IMR-90 (cell line): ENCODE data around the gene SCNN1B. TPM values are rescaled to one million over a fixed set of nuclear protein-coding genes. Genes with fewer than 3 reads are reported as not detected.

Source experiments
- ATAC-seq: fragments of 200-7000 bp; cut with Tn5 transposase; 2 replicates; pipeline ENCODE4 v1.9.1; 2020; ENCODE audit warnings: low read depth, mild to moderate bottlenecking, moderate library complexity
- BruUV-seq: library from RNA; stranded (reverse); fragments of 400-500 nt; replicated peaks from 2 replicates; lab custom pipeline; 2021; lab: Mats Ljungman, UMichigan
- CTCF ChIA-PET: fragments of 300-600 bp; formaldehyde crosslinking; extraction: SDS; loops from one replicate; lab custom pipeline; 2021; ENCODE audit warnings: antibody characterized with exemption; lab: Yijun Ruan, JAX
- POLR2A ChIA-PET: fragments of 300-600 bp; sonication (Branson Sonifier 250); formaldehyde crosslinking; loops from one replicate; lab custom pipeline; 2022; ENCODE audit warnings: antibody characterized with exemption; ENCODE audit not compliant: unreplicated experiment; lab: Charles Lee
- DNase-seq: peaks from one replicate; pipeline ENCODE4 v3.0.0; 2013
- H2AFZ ChIP-seq: replicated peaks from 2 replicates; pipeline ENCODE3; 2013; ENCODE audit warnings: low read length, mild to moderate bottlenecking; ENCODE audit not compliant: poor library complexity
- H2AK5ac ChIP-seq: 2 replicates; pipeline ENCODE4 v1.6.1; 2013; ENCODE audit warnings: low read depth, low read length, inconsistent platforms
- H2AK9ac ChIP-seq: replicated peaks from 2 replicates; pipeline ENCODE3; 2013; ENCODE audit warnings: mild to moderate bottlenecking, low read depth, low read length, moderate library complexity; ENCODE audit not compliant: poor library complexity
- H2BK120ac ChIP-seq: 2 replicates; pipeline ENCODE4 v1.6.1; 2013; ENCODE audit warnings: low read depth, low read length, inconsistent platforms
- H2BK15ac ChIP-seq: 3 replicates; pipeline ENCODE4 v1.6.1; 2013; ENCODE audit warnings: low read depth, low read length, inconsistent platforms
- H2BK20ac ChIP-seq: 2 replicates; pipeline ENCODE4 v1.6.1; 2013; ENCODE audit warnings: low read depth, mild to moderate bottlenecking, inconsistent platforms, low read length, moderate library complexity
- H2BK5ac ChIP-seq: 2 replicates; pipeline ENCODE4 v1.6.1; 2013; ENCODE audit warnings: mild to moderate bottlenecking, low read depth, low read length, inconsistent platforms; ENCODE audit not compliant: poor library complexity, severe bottlenecking
- H3K14ac ChIP-seq: replicated peaks from 2 replicates; pipeline ENCODE4 v1.6.1; 2013; ENCODE audit warnings: low read depth, low read length, inconsistent platforms
- H3K18ac ChIP-seq: 2 replicates; pipeline ENCODE4 v1.6.1; 2013; ENCODE audit warnings: low read depth, low read length, control low read depth
- H3K23ac ChIP-seq: 2 replicates; pipeline ENCODE4 v1.6.1; 2013; ENCODE audit warnings: low read depth, low read length, inconsistent platforms
- H3K27ac ChIP-seq: 2 replicates; pipeline ENCODE4 v1.5.1; 2013; ENCODE audit warnings: mild to moderate bottlenecking, control low read depth, low read length; ENCODE audit not compliant: insufficient read depth
- H3K27me3 ChIP-seq: 2 replicates; pipeline ENCODE4 v1.6.1; 2013; ENCODE audit warnings: low read length; ENCODE audit not compliant: control insufficient read depth, insufficient read depth
- H3K36me3 ChIP-seq: 2 replicates; pipeline ENCODE4 v1.6.1; 2013; ENCODE audit warnings: low read length, mixed read lengths; ENCODE audit not compliant: control insufficient read depth, insufficient read depth
- H3K4ac ChIP-seq: 2 replicates; pipeline ENCODE4 v1.6.1; 2013; ENCODE audit warnings: low read depth, low read length, inconsistent platforms
- H3K4me1 ChIP-seq: 2 replicates; pipeline ENCODE4 v1.6.1; 2013; ENCODE audit warnings: low read length, mixed read lengths; ENCODE audit not compliant: control insufficient read depth, insufficient read depth
- H3K4me2 ChIP-seq: 2 replicates; pipeline ENCODE4 v1.6.1; 2013; ENCODE audit warnings: low read depth, mild to moderate bottlenecking, control low read depth, low read length, moderate library complexity
- H3K4me3 ChIP-seq: 2 replicates; pipeline ENCODE4 v1.5.1; 2013; ENCODE audit warnings: low read depth, mild to moderate bottlenecking, control low read depth, low read length, moderate library complexity; ENCODE audit not compliant: insufficient read depth
- H3K56ac ChIP-seq: 2 replicates; pipeline ENCODE4 v1.6.1; 2013; ENCODE audit warnings: low read length, inconsistent platforms; ENCODE audit not compliant: insufficient read depth; ENCODE audit errors: extremely low read depth
- H3K79me1 ChIP-seq, 2 experiments: 2 replicates each; pipeline ENCODE4 v1.6.1; 2013; ENCODE audit warnings: low read length in 2 of 2, inconsistent platforms in 1 of 2, low read depth in 1 of 2
- H3K9ac ChIP-seq: 2 replicates; pipeline ENCODE4 v1.6.1; 2013; ENCODE audit warnings: low read depth, low read length, control low read depth
- H3K9me1 ChIP-seq: 2 replicates; pipeline ENCODE4 v1.6.1; 2013; ENCODE audit warnings: low read length, inconsistent platforms; ENCODE audit not compliant: insufficient read depth
- H3K9me3 ChIP-seq: 2 replicates; pipeline ENCODE4 v1.6.1; 2013; ENCODE audit warnings: low read length; ENCODE audit not compliant: control insufficient read depth, insufficient read depth
- H4K20me1 ChIP-seq: 2 replicates; pipeline ENCODE4 v1.6.1; 2013; ENCODE audit warnings: low read length, inconsistent platforms; ENCODE audit not compliant: insufficient read depth
- H4K5ac ChIP-seq: 2 replicates; pipeline ENCODE4 v1.6.1; 2013; ENCODE audit warnings: mild to moderate bottlenecking, low read depth, low read length, control low read depth
- H4K8ac ChIP-seq, 2 experiments: 2 replicates each; pipeline ENCODE4 v1.6.1; 2013; ENCODE audit warnings: low read depth in 2 of 2, low read length in 2 of 2, control low read depth in 1 of 2, inconsistent platforms in 1 of 2
- H4K91ac ChIP-seq: 2 replicates; pipeline ENCODE4 v1.6.1; 2013; ENCODE audit warnings: low read depth, low read length, inconsistent platforms; ENCODE audit not compliant: insufficient read depth
- CHD1 ChIP-seq: IDR thresholded peaks from 2 replicates; pipeline ENCODE4 v1.6.1; 2012; ENCODE audit warnings: low read depth, low read length, improper control_type of control experiment
- MAFK ChIP-seq: IDR thresholded peaks from 2 replicates; pipeline ENCODE4 v1.6.1; 2012; ENCODE audit warnings: low read depth, low read length, improper control_type of control experiment
- MXI1 ChIP-seq: IDR thresholded peaks from 2 replicates; pipeline ENCODE4 v1.6.1; 2012; ENCODE audit warnings: low read depth, mild to moderate bottlenecking, low read length, moderate library complexity, borderline replicate concordance
- POLR2A ChIP-seq: IDR thresholded peaks from 2 replicates; pipeline ENCODE4 v1.6.1; 2012; ENCODE audit warnings: mild to moderate bottlenecking, low read depth, low read length
- USF2 ChIP-seq: fragments of 150-350 bp; IDR thresholded peaks from 2 replicates; pipeline ENCODE4 v1.6.1; 2017; ENCODE audit warnings: mild to moderate bottlenecking, antibody characterized with exemption, low read length, low read depth
- WGBS, 2 experiments: methylation state at CpG; one replicate each; pipeline versions ENCODE4 v1.1.5 to v1.1.7; 2013; ENCODE audit warnings: missing lambda C conversion rate in 2 of 2; ENCODE audit not compliant: insufficient read length in 1 of 2; ENCODE audit errors: extremely low coverage in 2 of 2; 5-methylcytosine and 5-hydroxymethylcytosine counted together
- dilution Hi-C: fragments of 300-500 bp; cut with HindIII; formaldehyde crosslinking; loops from one replicate; pipeline ENCODE4 v1.14.3; 2018; ENCODE audit warnings: low sequenced_read_pairs; ENCODE audit not compliant: unreplicated experiment
- in situ Hi-C: fragments of 300-500 bp; cut with MboI; formaldehyde crosslinking; loops from 3 replicates; pipeline ENCODE4 v1.14.3; 2019; ENCODE audit warnings: low sequenced_read_pairs, inconsistent platforms, mixed read lengths
- intact Hi-C: fragments of 100-400 bp; cut with micrococcal nuclease; formaldehyde crosslinking; loops from 2 replicates; pipeline ENCODE4 v1.10.0; 2022
- polyA plus RNA-seq, 3 experiments: library from polyadenylated mRNA; depleted of rRNA; stranded (reverse); fragments of >200 nt; gene quantifications; 2 replicates each; pipeline ENCODE4 v1.2.3, GENCODE V29; 2012; ENCODE audit warnings: low replicate concordance in 1 of 3
- total RNA-seq: library from RNA; depleted of rRNA; stranded (reverse); fragments of >200 nt; gene quantifications from 2 replicates; pipeline ENCODE4 v1.2.3, GENCODE V29; 2012

SCNN1B gene
- total and polyA plus RNA-seq, 2 of the 4 experiments (the other 2 are of a cell fraction), result not detected

- WGBS, 2 experiments, result no CpG with 5 or more reads among the region's 6 CpGs
- ATAC-seq, result no peak
- no peak overlapping the region for H3K23ac ChIP-seq
- H3K4me3 ChIP-seq, result no peak overlapping the region
- intact Hi-C loops (no loop called here), dilution Hi-C loops (no loop called here), in situ Hi-C loops (no loop called here)
- TF ChIP-seq MXI1 (no peak), USF2 (no peak), MAFK (no peak), CHD1 (no peak), POLR2A (no peak)
- no peak overlapping the region for H3K4me2 ChIP-seq
- H3K9me1 ChIP-seq, result peaks cover 9% of the 10 kb centered on the region; the same call in 1 of the 2 replicates
- H3K56ac ChIP-seq, result no peak overlapping the region
- BruUV-seq, result no TSS peak
- H2AK5ac ChIP-seq, result no peak overlapping the region
- H4K91ac ChIP-seq, result no peak overlapping the region
- no peaks in the 10 kb centered on the region for H3K9me3 ChIP-seq
- no peak overlapping the region; the same call in 1 of the 2 replicates for H3K18ac ChIP-seq
- H3K4ac ChIP-seq, result no peak overlapping the region
- no peak overlapping the region for H4K5ac ChIP-seq
- peaks cover 16% of the 10 kb centered on the region for H3K4me1 ChIP-seq
- no peak overlapping the region for H2AFZ ChIP-seq
- no peak overlapping the region for H3K9ac ChIP-seq
- H3K14ac ChIP-seq, result no peak overlapping the region
- H2BK20ac ChIP-seq, result no peak overlapping the region
- CTCF ChIA-PET, result interaction anchor here (2.0 kb wide), 1 partner anchor 28 kb away, joined by 5 read pairs; no protein-coding TSS in a partner anchor
- H3K27me3 ChIP-seq, result no peaks in the 10 kb centered on the region
- POLR2A ChIA-PET, result interaction anchor here (0.5 kb wide), 1 partner anchor 29 kb away, joined by 4 read pairs; no protein-coding TSS in a partner anchor
- H2BK5ac ChIP-seq, result no peak overlapping the region
- H4K8ac ChIP-seq, result no peak overlapping the region
- no peak overlapping the region for H2AK9ac ChIP-seq
- DNase-seq, result no peak
- H2BK120ac ChIP-seq, result no peak overlapping the region
- H3K79me1 ChIP-seq, result 0 out of 4 replicates have a peak, but pooled peaks cover 0 to 3% of the 10 kb centered on the region in 2 experiments
- no peaks in the 10 kb centered on the region for H4K20me1 ChIP-seq
- H3K27ac ChIP-seq, result peak overlapping the region; percentile 8; the same call in 1 of the 2 replicates
- peaks cover 51% of the 10 kb centered on the region for H3K36me3 ChIP-seq
- H2BK15ac ChIP-seq, result no peak overlapping the region
These were observed 104.6 kb downstream of the SCNN1B start for GRCh38 chr16:23406546-23407240.
